NCI-H526 treated with DMSO at 0.1 percent for 48 hours (cell line): ENCODE measurements around the gene RNF5.
"Not testable (repeated sequence)": the region's sequence is repeated elsewhere in the genome, so short reads cannot be mapped to it uniquely, and the experiment has no call there.

Source experiments
- DNase-seq: peaks from one replicate; lab custom pipeline; 2025; lab: John Stamatoyannopoulos, UW

The RNF5 gene

GRCh38 chr6:32177788-32178546 lies at the start of gene RNF5:
TSS of gene RNF5 (plus strand) at chr6:32178405. CDS start at chr6:32178512, 107 bp downstream.
- peak; percentile 99 for DNase-seq

GRCh38 chr6:32128751-32129296 lies 49.4 kb upstream of the RNF5 start:
- no peak for DNase-seq

GRCh38 chr6:32129297-32130088 lies 48.7 kb upstream of the RNF5 start:
- no peak for DNase-seq

GRCh38 chr6:32131439-32131948 lies 46.7 kb upstream of the RNF5 start:
- DNase-seq = no peak

GRCh38 chr6:32132110-32132509 lies 46.1 kb upstream of the RNF5 start:
- DNase-seq = no peak

- DNase-seq = no peak
Observed at GRCh38 chr6:32133786-32134185, 44.4 kb upstream of the RNF5 start.

- no peak for DNase-seq
Observed at GRCh38 chr6:32137454-32137853, 40.8 kb upstream of the RNF5 start.

GRCh38 chr6:32139590-32139989 lies 38.6 kb upstream of the RNF5 start:
- no peak for DNase-seq

- DNase-seq = no peak
Observed at GRCh38 chr6:32140420-32141046, 37.7 kb upstream of the RNF5 start.

GRCh38 chr6:32144238-32144637 lies 34.0 kb upstream of the RNF5 start:
- not testable (repeated sequence) for DNase-seq

GRCh38 chr6:32146287-32146686 lies 31.9 kb upstream of the RNF5 start:
- DNase-seq = no peak

- DNase-seq = no peak
Observed at GRCh38 chr6:32146687-32147086, 31.5 kb upstream of the RNF5 start.

GRCh38 chr6:32147401-32148132 lies 30.6 kb upstream of the RNF5 start:
- no peak for DNase-seq

- DNase-seq = no peak
Observed at GRCh38 chr6:32148289-32149091, 29.7 kb upstream of the RNF5 start.

- DNase-seq = no peak
Observed at GRCh38 chr6:32149092-32149755, 29.0 kb upstream of the RNF5 start.

- DNase-seq = no peak
Observed at GRCh38 chr6:32149932-32150870, 28.0 kb upstream of the RNF5 start.

GRCh38 chr6:32151181-32151862 lies 26.9 kb upstream of the RNF5 start:
- DNase-seq = no peak
